Measurements from ENCODE around the gene KRT23.

KRT23 gene

GRCh38 chr17:40909351-40909750 is 28.1 kb downstream of the KRT23 start:
- DNase-seq (ENCODE audit: low spot score) = peak; percentile 90

- DNase-seq (ENCODE audit: low spot score) = no peak
These were observed 30.8 kb downstream of the KRT23 start for GRCh38 chr17:40906613-40907012.

GRCh38 chr17:40905370-40905769 is 32.1 kb downstream of the KRT23 start:
- no peak for DNase-seq (ENCODE audit: low spot score)

GRCh38 chr17:40903129-40903847 is 34.2 kb downstream of the KRT23 start:
- peak; percentile 41 for DNase-seq (ENCODE audit: low spot score)

- no peak for DNase-seq (ENCODE audit: low spot score)
These were observed 34.9 kb downstream of the KRT23 start for GRCh38 chr17:40902498-40902897.

- DNase-seq (ENCODE audit: low spot score) = no peak
These were observed 35.4 kb downstream of the KRT23 start for GRCh38 chr17:40901981-40902474.

GRCh38 chr17:40900809-40901356 is 36.6 kb downstream of the KRT23 start:
- no peak for DNase-seq (ENCODE audit: low spot score)

GRCh38 chr17:40896916-40897455 is 40.5 kb downstream of the KRT23 start:
- DNase-seq (ENCODE audit: low spot score) = no peak

GRCh38 chr17:40895106-40895730 is 42.2 kb downstream of the KRT23 start:
- DNase-seq (ENCODE audit: low spot score) = no peak

- no peak for DNase-seq (ENCODE audit: low spot score)
These were observed 49.2 kb downstream of the KRT23 start for GRCh38 chr17:40888196-40888720.

GRCh38 chr17:40886090-40886489 is 51.4 kb downstream of the KRT23 start:
- DNase-seq (ENCODE audit: low spot score) = no peak

- no peak for DNase-seq (ENCODE audit: low spot score)
These were observed 52.5 kb downstream of the KRT23 start, which contains the start of gene KRT20 for GRCh38 chr17:40884708-40885512. KRT20 (minus strand) TSS chr17:40885242; CDS start chr17:40885185, 57 bp downstream.

- no peak for DNase-seq (ENCODE audit: low spot score)
These were observed 53.7 kb downstream of the KRT23 start for GRCh38 chr17:40883626-40884334.

GRCh38 chr17:40883031-40883430 is 54.4 kb downstream of the KRT23 start:
- no peak for DNase-seq (ENCODE audit: low spot score)

- DNase-seq (ENCODE audit: low spot score) = no peak
These were observed 58.4 kb downstream of the KRT23 start for GRCh38 chr17:40879026-40879425.

- DNase-seq (ENCODE audit: low spot score) = no peak
These were observed 59.4 kb downstream of the KRT23 start for GRCh38 chr17:40878044-40878443.

GRCh38 chr17:40873801-40874200 is 63.6 kb downstream of the KRT23 start:
- DNase-seq (ENCODE audit: low spot score) = no peak

- no peak for DNase-seq (ENCODE audit: low spot score)
These were observed 64.2 kb downstream of the KRT23 start for GRCh38 chr17:40873255-40873654.

Data from AG20443 (cell line).